ENCODE measurements around the gene TPCN1.

Gene TPCN1

DNA sequence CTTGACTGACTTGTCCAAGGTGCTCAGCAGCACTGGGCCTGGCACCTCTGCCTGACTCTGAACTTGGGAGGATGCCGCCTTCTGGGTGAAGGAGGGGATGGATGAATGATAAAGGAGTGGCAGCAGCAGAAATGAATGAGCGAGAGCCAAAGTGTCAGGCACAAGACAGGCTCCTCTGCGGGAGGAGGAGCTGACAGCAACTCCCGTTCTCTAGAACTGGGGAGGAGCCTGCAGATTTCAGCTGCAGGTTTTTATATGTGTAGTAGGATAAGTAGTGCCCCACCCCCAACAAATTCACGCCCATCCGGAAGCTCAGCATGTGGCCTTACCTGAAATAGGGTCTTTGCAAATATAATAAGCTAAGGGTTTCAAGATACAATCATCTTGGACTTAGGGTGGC lies 80.5 kb downstream of the TPCN1 start:
- Histone ChIP-seq H3K4me3 (ENCODE audit: low read depth, low read length) (no peak overlapping the region), H3K27me3 (replicated peaks) (no peaks in the 10 kb centered on the region), H3K36me3 (replicated peaks) (no peaks in the 10 kb centered on the region), H3K27ac (no peak overlapping the region)
- in situ Hi-C loops (cut with HindIII; ENCODE audit: low pct_ligation_motif_present, low sequenced_read_pairs), result no loop called here
- no peak for TF ChIP-seq CTCF (IDR thresholded peaks at IDR 0.05; ENCODE audit: low read depth, low read length, missing control alignments)
- DNase-seq, result no peak

DNA sequence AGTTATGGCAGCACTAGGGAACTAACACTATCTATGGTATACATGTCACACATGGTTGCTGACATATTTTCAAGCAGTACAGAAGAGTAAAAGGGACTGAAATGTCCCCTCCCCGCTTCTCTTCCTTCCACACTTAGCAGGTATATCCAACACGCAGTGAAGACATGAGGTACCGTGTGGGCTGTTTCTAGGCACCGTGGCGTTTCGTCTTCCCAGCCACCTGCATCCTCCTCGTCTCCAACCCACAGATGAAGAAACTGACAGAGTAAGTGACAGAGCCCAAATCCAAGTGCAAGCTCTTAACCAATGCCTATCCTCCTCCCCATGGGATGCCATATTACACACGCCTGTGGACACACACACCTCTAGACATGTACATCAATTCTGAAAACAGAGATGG lies 81.2 kb downstream of the TPCN1 start:
- H3K36me3 ChIP-seq (replicated peaks), result no peaks in the 10 kb centered on the region
- in situ Hi-C loops (cut with HindIII; ENCODE audit: low pct_ligation_motif_present, low sequenced_read_pairs), result no loop called here

GRCh38 chr12:113302886-113303640 lies 81.8 kb downstream of the TPCN1 start:
- H3K36me3 ChIP-seq (replicated peaks), result no peaks in the 10 kb centered on the region
- H3K27ac ChIP-seq, result no peak overlapping the region

More for the DNA sequence above, 81.2 kb downstream of the TPCN1 start:
- DNase-seq, result no peak
- TF ChIP-seq CTCF (IDR thresholded peaks at IDR 0.05; ENCODE audit: low read depth, low read length, missing control alignments), result no peak
- Histone ChIP-seq H3K27ac (no peak overlapping the region), H3K27me3 (replicated peaks) (no peaks in the 10 kb centered on the region), H3K4me3 (ENCODE audit: low read depth, low read length) (no peak overlapping the region)

GRCh38 chr12:113305281-113305856 lies 84.1 kb downstream of the TPCN1 start:
- no peak for TF ChIP-seq CTCF (IDR thresholded peaks at IDR 0.05; ENCODE audit: low read depth, low read length, missing control alignments)
- H3K36me3 ChIP-seq (replicated peaks), result no peaks in the 10 kb centered on the region
- no peak overlapping the region for H3K4me3 ChIP-seq (ENCODE audit: low read depth, low read length)
- no peaks in the 10 kb centered on the region for H3K27me3 ChIP-seq (replicated peaks)
- H3K27ac ChIP-seq, result no peak overlapping the region
- no peak for DNase-seq
- in situ Hi-C loops (cut with HindIII; ENCODE audit: low pct_ligation_motif_present, low sequenced_read_pairs), result no loop called here

More at GRCh38 chr12:113302886-113303640, 81.8 kb downstream of the TPCN1 start:
- no peak overlapping the region for H3K4me3 ChIP-seq (ENCODE audit: low read depth, low read length)
- TF ChIP-seq CTCF (IDR thresholded peaks at IDR 0.05; ENCODE audit: low read depth, low read length, missing control alignments), result no peak
- no peaks in the 10 kb centered on the region for H3K27me3 ChIP-seq (replicated peaks)
- in situ Hi-C loops (cut with HindIII; ENCODE audit: low pct_ligation_motif_present, low sequenced_read_pairs), result no loop called here
- no peak for DNase-seq

- in situ Hi-C loops (cut with HindIII; ENCODE audit: low pct_ligation_motif_present, low sequenced_read_pairs), result no loop called here
- H3K36me3 ChIP-seq (replicated peaks), result no peaks in the 10 kb centered on the region
- H3K27me3 ChIP-seq (replicated peaks), result no peaks in the 10 kb centered on the region
- H3K4me3 ChIP-seq (ENCODE audit: low read depth, low read length), result no peak overlapping the region
- H3K27ac ChIP-seq, result no peak overlapping the region
- no peak for DNase-seq
- TF ChIP-seq CTCF (IDR thresholded peaks at IDR 0.05; ENCODE audit: low read depth, low read length, missing control alignments), result no peak
These were observed 85.1 kb downstream of the TPCN1 start for GRCh38 chr12:113306382-113306781.
